Nasal cavity respiratory epithelium epithelial cell of viscerocranial mucosa (primary cell): ENCODE measurements around the gene ELSPBP1. TPM values are rescaled to one million over a fixed set of nuclear protein-coding genes. Genes with fewer than 3 reads are reported as not detected.

Source experiments
- total RNA-seq: library from RNA; depleted of rRNA; stranded (reverse); fragments of >200 nt; gene quantifications from 2 replicates; pipeline ENCODE4 v1.2.3, GENCODE V29; 2014

The ELSPBP1 gene
- total RNA-seq: not detected in 2 replicates

DNA sequence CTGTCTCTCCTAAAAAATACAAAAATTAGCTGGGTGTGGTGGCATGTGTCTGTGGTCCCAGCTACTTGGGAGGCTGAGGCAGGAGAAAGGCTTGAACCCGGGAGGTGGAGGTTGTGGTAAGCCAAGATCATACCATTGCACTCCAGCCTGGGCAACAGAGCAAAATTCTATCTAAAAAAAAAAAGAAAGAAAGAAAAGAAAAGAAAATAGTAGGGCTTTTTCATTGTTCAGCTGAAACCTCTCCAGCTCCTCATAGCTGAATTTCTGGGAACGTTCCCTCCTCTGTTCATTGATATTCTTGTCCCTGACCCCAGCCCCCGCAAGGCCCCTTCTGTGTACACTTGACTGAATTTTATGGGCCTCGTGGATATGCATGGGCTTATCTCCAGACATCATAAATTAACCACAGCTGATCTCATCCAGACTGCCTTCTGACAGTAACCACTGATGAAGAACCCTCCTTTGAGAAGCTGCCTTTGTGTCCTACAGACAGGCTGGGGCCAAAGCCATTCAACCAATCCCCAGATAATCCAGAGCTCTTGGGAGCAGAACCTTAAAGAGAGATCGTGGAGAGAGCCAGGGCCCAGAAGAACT is at the start of gene ELSPBP1:
ELSPBP1 (plus strand) TSS at position 424 of the 594 bp plus-strand sequence. CDS start 14,036 bp downstream, outside the sequence.

DNA sequence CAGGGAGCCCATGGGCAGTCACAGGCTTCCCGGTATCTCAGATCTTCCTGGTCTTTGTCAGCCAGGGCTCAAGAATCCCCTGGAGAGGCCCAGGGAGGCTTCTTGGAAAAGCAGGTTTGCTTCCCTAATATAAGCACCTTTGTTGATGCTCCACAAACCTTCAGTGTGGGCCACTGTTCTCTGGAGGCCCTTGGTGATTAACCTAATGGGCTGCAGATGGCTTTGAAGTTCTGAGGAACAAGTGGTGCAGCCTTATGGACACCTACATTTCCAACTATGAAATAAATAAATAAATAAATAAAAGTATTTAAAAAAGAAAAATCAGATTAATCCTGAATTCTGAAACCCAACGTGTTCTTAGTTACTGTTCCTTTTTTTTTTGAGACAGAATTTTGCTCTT is 2.4 kb upstream of the ELSPBP1 start, which contains the start of gene BSPH1:
BSPH1 (minus strand) TSS at position 101 of the 400 bp plus-strand sequence; CDS start at position 12, 89 bp downstream.

DNA sequence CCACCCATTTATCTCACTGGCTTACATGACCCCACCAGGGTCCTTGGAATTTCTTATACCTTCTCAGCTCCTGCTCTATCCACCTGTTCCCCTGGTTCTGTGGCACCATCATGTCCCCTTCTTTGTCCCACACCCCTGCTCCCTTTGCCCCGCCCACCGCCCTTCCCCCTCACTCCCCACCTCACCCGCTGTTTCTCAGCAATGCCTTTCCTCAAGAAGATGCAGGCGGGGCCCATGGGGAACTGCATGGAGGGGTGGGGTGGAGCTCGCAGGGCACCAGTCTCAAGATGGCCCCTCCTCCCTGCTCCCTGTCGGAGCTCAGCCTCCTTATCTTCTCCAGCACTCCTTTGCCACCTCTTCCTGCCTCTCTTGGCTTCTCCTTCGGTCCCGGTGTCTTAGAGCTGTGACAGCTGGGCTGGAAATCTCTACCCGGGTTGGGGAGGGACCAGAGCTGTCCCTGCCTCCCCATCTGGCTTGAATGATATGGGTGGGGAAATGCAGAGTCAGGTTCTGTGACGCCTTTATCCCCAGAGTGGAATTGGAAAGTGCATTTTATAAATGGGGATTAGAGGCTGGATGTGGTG is 49.3 kb downstream of the ELSPBP1 start, which contains the start of gene CABP5:
CABP5 (minus strand) TSS at position 405 of the 584 bp plus-strand sequence; CDS start at position 248, 157 bp downstream.

Other genes with a start within 250 kb of the ELSPBP1 start
- gene NOP53, start 249.1 kb upstream of the ELSPBP1 start, total RNA-seq: 67.2 and 130 TPM in 2 replicates
- gene SELENOW, start 215.9 kb upstream of the ELSPBP1 start, total RNA-seq: 95.3 and 155 TPM in 2 replicates
- not detected in 2 replicates for gene TPRX1, start 190.1 kb upstream of the ELSPBP1 start, total RNA-seq
- not detected in 2 replicates for gene CRX, start 172.7 kb upstream of the ELSPBP1 start, total RNA-seq
- gene TPRX2, start 135.4 kb upstream of the ELSPBP1 start, total RNA-seq: not detected in 2 replicates
- gene SULT2A1, start 108.3 kb upstream of the ELSPBP1 start, total RNA-seq: not detected in 2 replicates
- not detected in 2 replicates for gene BSPH1, start 2.5 kb upstream of the ELSPBP1 start, total RNA-seq
- gene CABP5, start 49.4 kb downstream of the ELSPBP1 start, total RNA-seq: not detected in 2 replicates
- gene PLA2G4C, start 116.2 kb downstream of the ELSPBP1 start, total RNA-seq: 1.0 and 1.7 TPM in 2 replicates
- 6.5 and 8.2 TPM in 2 replicates for gene LIG1, start 175.7 kb downstream of the ELSPBP1 start, total RNA-seq
- gene ZSWIM9, start 176.0 kb downstream of the ELSPBP1 start, total RNA-seq: 1.7 and 4.1 TPM in 2 replicates